Left lung (tissue), 10 donors: Measurements from ENCODE around the gene MGA. TPM values are rescaled to one million over a fixed set of nuclear protein-coding genes. Genes with fewer than 3 reads are reported as not detected.

ENCODE experiments used
- ATAC-seq: fragments of 200-7000 bp; cut with Tn5 transposase; one replicate; pipeline ENCODE4 v1.9.1; 2020; ENCODE audit warnings: moderate library complexity
- DNase-seq, 4 donors: peaks; one replicate each; pipeline ENCODE4 v3.0.0-alpha.2; 2013 to 2020
- H3K27ac ChIP-seq, 2 donors: fragments of 200-600 bp; sonication (generic) in 1 of 2; one replicate each; pipeline versions ENCODE4 v1.5.0 to v1.8.0; 2020 to 2021
- H3K27me3 ChIP-seq, 2 donors: fragments of 200-600 bp; sonication (generic) in 1 of 2; one replicate each; pipeline versions ENCODE4 v1.5.0 to v1.8.0; 2020 to 2021
- H3K36me3 ChIP-seq, 2 donors: fragments of 200-600 bp; sonication (generic) in 1 of 2; one replicate each; pipeline versions ENCODE4 v1.5.0 to v1.8.0; 2020 to 2021
- H3K4me1 ChIP-seq, 2 donors: fragments of 200-600 bp; one replicate each; pipeline ENCODE4 v1.8.0; 2021
- H3K4me3 ChIP-seq, 2 donors: fragments of 200-600 bp; sonication (generic) in 1 of 2; one replicate each; pipeline versions ENCODE4 v1.5.0 to v1.8.0; 2020 to 2021; ENCODE audit warnings: mild to moderate bottlenecking in 1 of 2
- H3K9me3 ChIP-seq, 2 donors: fragments of 200-600 bp; sonication (generic) in 1 of 2; one replicate each; pipeline versions ENCODE4 v1.5.0 to v1.8.0; 2020 to 2021
- CTCF ChIP-seq, 2 donors: fragments of 200-600 bp; sonication (generic) in 1 of 2; IDR thresholded peaks; one replicate each; pipeline versions ENCODE4 v1.5.0 to v1.8.0; 2021; ENCODE audit warnings: antibody characterized with exemption in 2 of 2
- intact Hi-C, 2 donors: fragments of 100-400 bp; cut with DNase I; formaldehyde crosslinking; loops; one replicate each; pipeline versions ENCODE4 v1.11.2 to v1.14.2; 2022
- polyA plus RNA-seq, 6 donors: library from polyadenylated mRNA; unstranded; fragments of 120-200 nt; gene quantifications; one replicate each; pipeline ENCODE4 v1.2.1, GENCODE V29; 2013; ENCODE audit not compliant: insufficient read length in 6 of 6
- total RNA-seq, 2 donors: library from RNA; stranded (reverse); fragmentation: NEBNext Ultra II Directional; extraction: Animal tissue kit (Norgen Biotek cat#: 25700); gene quantifications; one replicate each; pipeline ENCODE4 v1.2.1, GENCODE V29; 2021
- donor health status: DM: no; HTN: yes; CAD: no.
- donor health status: DM: no; HTN: no; CAD: no.

The MGA gene
- total and polyA plus RNA-seq, 8 donors, result 33.4 to 41.7 (median 39.2) TPM

- DNase-seq (no peak), ATAC-seq (no peak)
- H3K27me3 ChIP-seq, result no peaks in the 10 kb centered on the region
- peaks cover 0 to 19% of the 10 kb centered on the region in 2 donors for H3K4me1 ChIP-seq
- no peak overlapping the region for H3K4me3 ChIP-seq
- TF ChIP-seq CTCF (IDR thresholded peaks at IDR 0.05), result no peak
- intact Hi-C loops, result no loop called here
- peaks cover 0 to 13% of the 10 kb centered on the region in 2 donors for H3K36me3 ChIP-seq
- no peaks in the 10 kb centered on the region for H3K9me3 ChIP-seq
- no peak overlapping the region for H3K27ac ChIP-seq
These were observed 11.7 kb downstream of the MGA start for GRCh38 chr15:41671656-41672648.

- ATAC-seq, result no peak
- no peak for DNase-seq
- intact Hi-C loops, result no loop called here
- Histone ChIP-seq H3K9me3 (no peaks in the 10 kb centered on the region), H3K27me3 (no peaks in the 10 kb centered on the region), H3K27ac (no peak overlapping the region), H3K4me3 (no peak overlapping the region), H3K36me3 (peaks cover 0 to 6% of the 10 kb centered on the region in 2 donors), H3K4me1 (peaks cover 0 to 12% of the 10 kb centered on the region in 2 donors)
- no peak for TF ChIP-seq CTCF (IDR thresholded peaks at IDR 0.05)
These were observed 15.1 kb downstream of the MGA start for GRCh38 chr15:41675337-41675736.

GRCh38 chr15:41678742-41679141 lies 18.5 kb downstream of the MGA start:
- DNase-seq, result no peak
- ATAC-seq, result no peak
- intact Hi-C loops, result no loop called here
- H3K27ac ChIP-seq, result no peak overlapping the region
- peaks cover 0 to 6% of the 10 kb centered on the region in 2 donors for H3K36me3 ChIP-seq
- no peak overlapping the region for H3K4me3 ChIP-seq
- no peaks in the 10 kb centered on the region for H3K4me1 ChIP-seq
- no peaks in the 10 kb centered on the region for H3K27me3 ChIP-seq
- no peak for TF ChIP-seq CTCF (IDR thresholded peaks at IDR 0.05)
- H3K9me3 ChIP-seq, result no peaks in the 10 kb centered on the region

- Histone ChIP-seq H3K9me3 (no peaks in the 10 kb centered on the region), H3K27me3 (no peaks in the 10 kb centered on the region), H3K4me1 (peaks cover 0 to 10% of the 10 kb centered on the region in 2 donors), H3K36me3 (peaks cover 0 to 4% of the 10 kb centered on the region in 2 donors), H3K4me3 (no peak overlapping the region), H3K27ac (no peak overlapping the region)
- ATAC-seq, result no peak
- TF ChIP-seq CTCF (IDR thresholded peaks at IDR 0.05), result no peak
- intact Hi-C loops, result no loop called here
- no peak for DNase-seq
These were observed 23.8 kb downstream of the MGA start for GRCh38 chr15:41683955-41684354.

GRCh38 chr15:41688671-41689070 lies 28.5 kb downstream of the MGA start:
- peak in 2 of 4 donors; percentile 67 to 75 for DNase-seq
- Histone ChIP-seq H3K4me1 (peaks cover 0 to 45% of the 10 kb centered on the region in 2 donors), H3K27ac (no peak overlapping the region), H3K4me3 (no peak overlapping the region), H3K36me3 (no peaks in the 10 kb centered on the region), H3K27me3 (no peaks in the 10 kb centered on the region), H3K9me3 (no peaks in the 10 kb centered on the region)
- intact Hi-C loops, result no loop called here
- ATAC-seq, result no peak
- TF ChIP-seq CTCF (IDR thresholded peaks at IDR 0.05), result no peak
